Nephron progenitor cell (in vitro differentiated cells): ENCODE data around the gene ERC2.

Experiments used
- DNase-seq: peaks from one replicate; pipeline ENCODE4 v3.0.0; 2021
- H3K27ac Mint-ChIP-seq: 2 replicates; pipeline ENCODE4 v1.8.0; 2021; ENCODE audit warnings: mild to moderate bottlenecking, moderate library complexity, mixed read lengths
- H3K27me3 Mint-ChIP-seq: 2 replicates; pipeline ENCODE4 v1.8.0; 2021; ENCODE audit warnings: mild to moderate bottlenecking, low read depth, mixed read lengths; ENCODE audit not compliant: poor library complexity
- H3K36me3 Mint-ChIP-seq: 2 replicates; pipeline ENCODE4 v1.8.0; 2021; ENCODE audit warnings: low read depth, mixed read lengths
- H3K4me1 Mint-ChIP-seq: 2 replicates; pipeline ENCODE4 v1.8.0; 2021; ENCODE audit warnings: mixed read lengths
- H3K4me3 Mint-ChIP-seq: 2 replicates; pipeline ENCODE4 v1.8.0; 2021; ENCODE audit warnings: mild to moderate bottlenecking, moderate library complexity, mixed read lengths
- H3K9me3 Mint-ChIP-seq: 2 replicates; pipeline ENCODE4 v1.8.0; 2021; ENCODE audit warnings: mild to moderate bottlenecking, moderate library complexity, mixed read lengths
- CTCF ChIP-seq: fragments of 200-600 bp; sonication (generic); IDR thresholded peaks from 2 replicates; pipeline ENCODE4 v1.5.0; 2021; ENCODE audit warnings: antibody characterized with exemption

ERC2 gene

GRCh38 chr3:56061279-56061626, 407.0 kb downstream of the ERC2 start:
- DNase-seq: no peak
- H3K27ac Mint-ChIP-seq: no peak overlapping the region
- no peaks in the 10 kb centered on the region for H3K27me3 Mint-ChIP-seq
- no peak for TF ChIP-seq CTCF
- H3K36me3 Mint-ChIP-seq: peaks cover 3% of the 10 kb centered on the region
- H3K4me3 Mint-ChIP-seq: no peak overlapping the region
- H3K9me3 Mint-ChIP-seq: peaks cover 9% of the 10 kb centered on the region
- peaks cover 24% of the 10 kb centered on the region for H3K4me1 Mint-ChIP-seq

- Mint-ChIP-seq H3K27ac (no peak overlapping the region), H3K4me1 (peaks cover 29% of the 10 kb centered on the region), H3K4me3 (no peak overlapping the region), H3K36me3 (no peaks in the 10 kb centered on the region), H3K9me3 (peaks cover 3% of the 10 kb centered on the region), H3K27me3 (no peaks in the 10 kb centered on the region)
- TF ChIP-seq CTCF: no peak
- no peak for DNase-seq
These were observed 407.6 kb downstream of the ERC2 start for GRCh38 chr3:56060521-56061278.

DNA sequence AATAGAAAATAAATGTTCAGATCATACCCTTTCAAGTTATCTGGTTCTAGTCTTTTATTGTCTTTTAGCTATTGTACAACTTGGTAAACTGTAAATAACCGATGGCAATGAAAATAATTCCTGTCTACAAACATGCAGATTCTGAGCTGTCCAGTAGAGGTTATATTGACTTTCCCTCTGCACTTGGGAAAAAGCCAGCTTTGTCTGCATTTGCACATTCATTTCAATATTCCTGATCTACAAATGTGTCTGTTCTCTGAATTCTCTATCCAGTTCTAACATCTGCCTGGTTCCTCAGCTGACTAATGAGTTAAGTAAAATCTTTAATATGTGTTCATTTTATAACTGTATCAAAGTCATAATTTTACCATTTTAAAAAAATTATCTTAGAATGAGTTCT, 408.5 kb downstream of the ERC2 start:
- TF ChIP-seq CTCF: no peak
- Mint-ChIP-seq H3K27me3 (no peaks in the 10 kb centered on the region), H3K4me1 (peaks cover 39% of the 10 kb centered on the region)

GRCh38 chr3:56055951-56056350, 412.3 kb downstream of the ERC2 start:
- no peak for TF ChIP-seq CTCF
- Mint-ChIP-seq H3K9me3 (no peaks in the 10 kb centered on the region), H3K36me3 (no peaks in the 10 kb centered on the region), H3K4me1 (peaks cover 72% of the 10 kb centered on the region), H3K27ac (peak overlapping the region; percentile 79), H3K4me3 (no peak overlapping the region), H3K27me3 (no peaks in the 10 kb centered on the region)
- DNase-seq: no peak

More for the DNA sequence above, 408.5 kb downstream of the ERC2 start:
- DNase-seq: no peak
- Mint-ChIP-seq H3K4me3 (no peak overlapping the region), H3K27ac (no peak overlapping the region), H3K36me3 (no peaks in the 10 kb centered on the region), H3K9me3 (no peaks in the 10 kb centered on the region)

DNA sequence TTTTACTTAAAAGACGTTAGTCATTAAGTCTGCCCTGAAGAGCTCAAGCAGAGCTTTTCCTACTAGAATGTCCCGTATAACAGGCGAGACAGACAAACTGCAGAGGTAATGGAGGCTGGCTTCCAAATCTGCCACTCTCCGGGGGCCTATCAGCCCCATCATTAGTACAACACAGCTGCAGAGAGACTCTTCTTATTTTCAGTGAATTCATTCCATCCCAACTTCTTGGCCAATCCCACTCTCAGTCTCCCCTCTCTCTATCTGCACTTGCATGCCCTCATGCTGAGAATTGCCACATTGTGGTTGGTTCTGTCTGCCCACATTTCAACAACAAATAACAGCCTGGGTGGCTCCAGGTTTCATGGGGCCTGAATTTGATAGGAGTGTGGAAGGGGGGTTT, 412.7 kb downstream of the ERC2 start:
- DNase-seq: no peak
- H3K4me3 Mint-ChIP-seq: no peak overlapping the region
- H3K27ac Mint-ChIP-seq: peak overlapping the region; percentile 79
- no peak for TF ChIP-seq CTCF
- H3K9me3 Mint-ChIP-seq: no peaks in the 10 kb centered on the region
- no peaks in the 10 kb centered on the region for H3K27me3 Mint-ChIP-seq
- H3K4me1 Mint-ChIP-seq: peaks cover 72% of the 10 kb centered on the region
- no peaks in the 10 kb centered on the region for H3K36me3 Mint-ChIP-seq

DNA sequence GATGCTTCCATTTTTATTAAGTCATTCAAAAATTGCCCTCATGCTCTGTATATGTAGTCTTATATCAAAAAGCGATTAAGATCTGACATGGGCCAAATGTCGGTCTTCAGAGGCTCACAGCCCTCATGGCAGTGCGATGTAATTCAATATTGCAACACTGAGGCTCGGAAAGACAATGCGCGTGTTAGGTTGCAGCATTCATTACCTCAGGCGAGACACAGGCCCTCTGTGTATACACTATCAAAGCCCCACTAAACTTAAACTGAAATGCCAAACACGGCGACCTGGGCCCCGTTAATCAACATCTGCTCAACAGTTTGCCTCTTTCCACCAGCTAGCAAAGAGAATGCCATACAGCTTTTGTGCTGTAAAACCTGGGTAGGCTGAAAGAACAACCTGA, 413.4 kb downstream of the ERC2 start:
- Mint-ChIP-seq H3K27ac (peak overlapping the region; percentile 86), H3K27me3 (no peaks in the 10 kb centered on the region), H3K9me3 (no peaks in the 10 kb centered on the region), H3K36me3 (no peaks in the 10 kb centered on the region), H3K4me1 (peaks cover 72% of the 10 kb centered on the region), H3K4me3 (peak overlapping the region; percentile 41)
- peak; percentile 25 for DNase-seq
- TF ChIP-seq CTCF: no peak
